ENCODE results near the gene ANOS1.

The ANOS1 gene

GRCh38 chrX:8724300-8724699 lies 7.6 kb downstream of the ANOS1 start:
- H3K79me2 ChIP-seq (ENCODE audit: insufficient read depth, low read length) = no peaks in the 10 kb centered on the region
- H3F3A ChIP-seq (ENCODE audit: insufficient read depth, low read length) = no peaks in the 10 kb centered on the region
- no peaks in the 10 kb centered on the region for H3K4me1 ChIP-seq (ENCODE audit: insufficient read depth, low read length, severe bottlenecking)
- no peak overlapping the region for H3K9ac ChIP-seq (ENCODE audit: low read length)
- no peaks in the 10 kb centered on the region for H3K36me3 ChIP-seq (ENCODE audit: insufficient read depth, low read length)
- no peak overlapping the region for H3K4me2 ChIP-seq (ENCODE audit: low read length)
- no peak overlapping the region for H3K27ac ChIP-seq (ENCODE audit: low read depth, low read length, poor library complexity, severe bottlenecking)
- H3K9me2 ChIP-seq (ENCODE audit: low read depth, low read length) = no peaks in the 10 kb centered on the region
- H3K4me3 ChIP-seq (ENCODE audit: low read depth, low read length, poor library complexity, severe bottlenecking) = no peak overlapping the region
- no peaks in the 10 kb centered on the region for H3K27me3 ChIP-seq (ENCODE audit: insufficient read depth, low read length)
- H4K20me1 ChIP-seq (ENCODE audit: insufficient read depth, low read length) = no peaks in the 10 kb centered on the region
- no peak overlapping the region for H2AFZ ChIP-seq (ENCODE audit: low read length)
- H3K9me3 ChIP-seq (ENCODE audit: low read length) = no peaks in the 10 kb centered on the region
- TF ChIP-seq CTCF (IDR thresholded peaks at IDR 0.05; ENCODE audit: low read length) (peak; percentile 21; the same call in 1 of the 2 replicates), EZH2 (IDR thresholded peaks at IDR 0.05; ENCODE audit: borderline replicate concordance, low read length) (no peak)

GRCh38 chrX:8721536-8721935 lies 10.4 kb downstream of the ANOS1 start:
- H4K20me1 ChIP-seq (ENCODE audit: insufficient read depth, low read length) = no peaks in the 10 kb centered on the region
- no peaks in the 10 kb centered on the region for H3K27me3 ChIP-seq (ENCODE audit: insufficient read depth, low read length)
- H3K27ac ChIP-seq (ENCODE audit: low read depth, low read length, poor library complexity, severe bottlenecking) = no peak overlapping the region
- H3K9me2 ChIP-seq (ENCODE audit: low read depth, low read length) = no peaks in the 10 kb centered on the region
- no peaks in the 10 kb centered on the region for H3F3A ChIP-seq (ENCODE audit: insufficient read depth, low read length)
- H3K9me3 ChIP-seq (ENCODE audit: low read length) = no peaks in the 10 kb centered on the region
- no peaks in the 10 kb centered on the region for H3K36me3 ChIP-seq (ENCODE audit: insufficient read depth, low read length)
- no peak overlapping the region for H3K4me2 ChIP-seq (ENCODE audit: low read length)
- no peaks in the 10 kb centered on the region for H3K79me2 ChIP-seq (ENCODE audit: insufficient read depth, low read length)
- no peak overlapping the region for H3K9ac ChIP-seq (ENCODE audit: low read length)
- no peak overlapping the region for H2AFZ ChIP-seq (ENCODE audit: low read length)
- no peak overlapping the region for H3K4me3 ChIP-seq (ENCODE audit: low read depth, low read length, poor library complexity, severe bottlenecking)
- H3K4me1 ChIP-seq (ENCODE audit: insufficient read depth, low read length, severe bottlenecking) = no peaks in the 10 kb centered on the region
- TF ChIP-seq CTCF (IDR thresholded peaks at IDR 0.05; ENCODE audit: low read length) (no peak), EZH2 (IDR thresholded peaks at IDR 0.05; ENCODE audit: borderline replicate concordance, low read length) (no peak)

GRCh38 chrX:8720136-8720535 lies 11.8 kb downstream of the ANOS1 start:
- no peak overlapping the region for H3K27ac ChIP-seq (ENCODE audit: low read depth, low read length, poor library complexity, severe bottlenecking)

More at GRCh38 chrX:8720136-8720535, 11.8 kb downstream of the ANOS1 start:
- Histone ChIP-seq H4K20me1 (ENCODE audit: insufficient read depth, low read length) (no peaks in the 10 kb centered on the region), H3K36me3 (ENCODE audit: insufficient read depth, low read length) (no peaks in the 10 kb centered on the region), H3K4me2 (ENCODE audit: low read length) (no peak overlapping the region), H3K9me3 (ENCODE audit: low read length) (no peaks in the 10 kb centered on the region), H3K4me1 (ENCODE audit: insufficient read depth, low read length, severe bottlenecking) (no peaks in the 10 kb centered on the region), H3K27me3 (ENCODE audit: insufficient read depth, low read length) (no peaks in the 10 kb centered on the region), H3K4me3 (ENCODE audit: low read depth, low read length, poor library complexity, severe bottlenecking) (no peak overlapping the region), H3K79me2 (ENCODE audit: insufficient read depth, low read length) (no peaks in the 10 kb centered on the region), H2AFZ (ENCODE audit: low read length) (no peak overlapping the region), H3K9ac (ENCODE audit: low read length) (no peak overlapping the region), H3F3A (ENCODE audit: insufficient read depth, low read length) (no peaks in the 10 kb centered on the region), H3K9me2 (ENCODE audit: low read depth, low read length) (no peaks in the 10 kb centered on the region)
- TF ChIP-seq CTCF (IDR thresholded peaks at IDR 0.05; ENCODE audit: low read length) (no peak), EZH2 (IDR thresholded peaks at IDR 0.05; ENCODE audit: borderline replicate concordance, low read length) (no peak)

Data from OCI-LY1 (cell line).